ENCODE data around the gene ZDHHC1.

ZDHHC1 gene

GRCh38 chr16:67435758-67436164 is 19.5 kb upstream of the ZDHHC1 start:
- in situ Hi-C loops (cut with HindIII; ENCODE audit: low pct_ligation_motif_present, low pct_unique_long_range_greater_than_20kb, low sequenced_read_pairs): no loop called here
- no peak for DNase-seq

- in situ Hi-C loops (cut with HindIII; ENCODE audit: low pct_ligation_motif_present, low pct_unique_long_range_greater_than_20kb, low sequenced_read_pairs): no loop called here
- no peak for DNase-seq
Observed at GRCh38 chr16:67433131-67433719, 16.9 kb upstream of the ZDHHC1 start.

DNA sequence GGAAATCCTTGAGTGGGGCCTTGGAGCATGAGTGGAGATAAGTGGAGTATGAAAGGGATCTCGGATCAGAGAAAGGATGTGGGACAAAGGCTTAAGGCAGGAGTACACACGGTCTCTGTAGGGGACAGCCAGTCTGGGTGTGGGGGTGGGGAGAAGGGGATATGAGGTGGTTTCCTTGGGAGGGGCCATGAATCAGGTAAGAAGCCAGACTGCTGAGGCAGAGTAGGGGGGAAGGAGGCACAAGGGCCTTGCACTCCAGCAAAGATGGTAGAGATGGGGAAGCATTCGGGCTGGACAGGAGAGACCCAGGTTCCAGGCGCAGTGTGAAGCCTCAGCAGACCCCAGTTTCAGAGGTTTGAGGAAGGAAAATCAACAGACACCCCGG is 16.2 kb upstream of the ZDHHC1 start:
- no peak for DNase-seq
- in situ Hi-C loops (cut with HindIII; ENCODE audit: low pct_ligation_motif_present, low pct_unique_long_range_greater_than_20kb, low sequenced_read_pairs): no loop called here

- DNase-seq: no peak
- in situ Hi-C loops (cut with HindIII; ENCODE audit: low pct_ligation_motif_present, low pct_unique_long_range_greater_than_20kb, low sequenced_read_pairs): no loop called here
Observed at GRCh38 chr16:67431775-67432505, 15.7 kb upstream of the ZDHHC1 start.

DNA sequence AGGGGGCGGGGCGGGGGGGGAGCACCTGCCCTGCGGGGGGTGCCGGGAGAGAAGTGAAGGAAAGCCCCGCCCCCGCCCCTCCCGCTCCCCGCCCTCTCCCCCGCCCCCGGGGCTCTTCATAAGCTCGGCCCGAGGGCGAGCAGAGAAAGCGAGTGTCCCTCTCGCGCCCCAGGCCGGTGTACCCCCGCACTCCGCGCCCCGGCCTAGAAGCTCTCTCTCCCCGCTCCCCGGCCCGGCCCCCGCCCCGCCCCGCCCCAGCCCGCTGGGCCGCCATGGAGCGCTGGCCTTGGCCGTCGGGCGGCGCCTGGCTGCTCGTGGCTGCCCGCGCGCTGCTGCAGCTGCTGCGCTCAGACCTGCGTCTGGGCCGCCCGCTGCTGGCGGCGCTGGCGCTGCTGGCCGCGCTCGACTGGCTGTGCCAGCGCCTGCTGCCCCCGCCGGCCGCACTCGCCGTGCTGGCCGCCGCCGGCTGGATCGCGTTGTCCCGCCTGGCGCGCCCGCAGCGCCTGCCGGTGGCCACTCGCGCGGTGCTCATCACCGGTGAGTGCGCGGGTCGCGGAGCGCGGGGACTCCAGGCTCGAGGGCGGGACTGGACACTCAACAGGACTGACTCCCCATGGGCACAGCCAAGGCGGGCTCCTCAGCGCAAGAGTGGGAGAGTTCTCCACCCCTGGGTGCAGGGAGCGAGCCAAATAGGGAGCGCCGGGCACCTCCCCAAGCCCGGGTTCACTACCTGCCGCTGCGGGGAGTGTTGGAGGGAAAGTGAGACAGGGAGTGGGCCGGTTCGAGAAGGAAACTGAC is 14.9 kb upstream of the ZDHHC1 start, which contains the start of gene HSD11B2:
HSD11B2 (plus strand) TSS at position 145 of the 798 bp plus-strand sequence; CDS start at position 273, 128 bp downstream.
- in situ Hi-C loops (cut with HindIII; ENCODE audit: low pct_ligation_motif_present, low pct_unique_long_range_greater_than_20kb, low sequenced_read_pairs): no loop called here
- DNase-seq: peak; percentile 81

- DNase-seq: peak; percentile 25
- in situ Hi-C loops (cut with HindIII; ENCODE audit: low pct_ligation_motif_present, low pct_unique_long_range_greater_than_20kb, low sequenced_read_pairs): no loop called here
Observed at GRCh38 chr16:67430504-67430976, 14.3 kb upstream of the ZDHHC1 start.

- DNase-seq: no peak
- in situ Hi-C loops (cut with HindIII; ENCODE audit: low pct_ligation_motif_present, low pct_unique_long_range_greater_than_20kb, low sequenced_read_pairs): no loop called here
Observed at GRCh38 chr16:67429799-67430503, 13.7 kb upstream of the ZDHHC1 start.

GRCh38 chr16:67429053-67429798 is 12.9 kb upstream of the ZDHHC1 start:
- in situ Hi-C loops (cut with HindIII; ENCODE audit: low pct_ligation_motif_present, low pct_unique_long_range_greater_than_20kb, low sequenced_read_pairs): no loop called here
- DNase-seq: no peak

GRCh38 chr16:67428146-67428731 is 12.0 kb upstream of the ZDHHC1 start:
- peak; percentile 80 for DNase-seq
- in situ Hi-C loops (cut with HindIII; ENCODE audit: low pct_ligation_motif_present, low pct_unique_long_range_greater_than_20kb, low sequenced_read_pairs): no loop called here

DNA sequence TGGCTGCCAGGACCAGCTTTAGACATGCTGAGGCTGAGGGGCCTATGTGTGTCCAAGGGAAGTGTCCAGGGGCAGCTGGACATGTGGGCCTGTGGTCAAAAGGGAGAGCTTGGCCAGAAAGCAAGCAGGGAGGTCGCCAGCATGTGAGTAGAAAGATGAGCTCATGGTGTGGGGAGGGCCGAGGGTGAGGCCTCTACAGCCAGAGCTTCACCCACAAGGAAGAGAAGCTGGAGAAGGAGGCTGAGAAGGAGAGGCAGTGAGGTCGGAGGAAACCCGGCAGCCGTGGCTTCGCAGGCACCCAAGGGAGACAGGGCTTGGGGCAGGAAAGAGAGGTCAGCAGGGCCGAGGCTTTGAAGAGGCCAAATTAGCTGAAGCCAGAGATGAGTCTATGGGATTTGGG is 10.7 kb upstream of the ZDHHC1 start:
- no peak for DNase-seq
- in situ Hi-C loops (cut with HindIII; ENCODE audit: low pct_ligation_motif_present, low pct_unique_long_range_greater_than_20kb, low sequenced_read_pairs): no loop called here

DNA sequence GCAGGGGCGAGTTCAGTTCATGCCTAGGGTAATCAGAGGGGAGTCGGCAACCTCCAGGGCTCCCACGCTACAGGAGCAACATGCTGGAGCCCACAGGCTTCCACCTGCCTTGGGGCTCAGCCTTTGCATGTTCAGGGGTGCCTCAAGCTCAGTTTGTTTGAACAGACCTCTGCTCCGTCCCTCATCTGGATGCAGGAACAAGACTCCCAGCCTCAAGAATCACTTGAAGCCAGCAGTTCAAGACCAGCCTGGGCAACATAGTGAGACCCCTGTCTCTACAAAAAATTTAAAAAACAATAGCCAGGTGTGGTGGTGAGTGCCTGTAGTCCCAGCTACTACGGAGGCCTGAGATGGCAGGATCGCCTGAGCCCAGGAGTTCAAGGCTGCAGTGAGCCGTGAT is 9.7 kb upstream of the ZDHHC1 start:
- in situ Hi-C loops (cut with HindIII; ENCODE audit: low pct_ligation_motif_present, low pct_unique_long_range_greater_than_20kb, low sequenced_read_pairs): no loop called here
- no peak for DNase-seq

DNA sequence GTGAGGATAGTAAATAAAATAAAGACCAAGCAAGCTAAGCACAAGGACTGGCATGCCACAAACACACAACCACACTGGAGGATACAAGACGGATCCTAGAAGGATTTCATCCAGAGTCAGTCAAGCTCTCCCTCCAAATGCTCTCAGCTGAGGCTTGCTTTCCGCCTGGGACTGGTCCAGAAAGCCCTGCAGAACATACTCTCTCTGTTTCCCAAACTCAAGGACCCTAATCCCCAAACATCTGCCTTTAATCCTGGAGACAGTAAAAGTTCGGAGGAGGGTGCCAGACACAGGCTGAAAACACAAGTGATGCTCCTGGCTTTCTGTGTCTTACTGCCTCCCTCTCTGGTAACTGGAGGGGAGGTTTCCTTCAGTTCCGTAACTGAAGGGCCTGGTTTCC is 9.3 kb upstream of the ZDHHC1 start:
- in situ Hi-C loops (cut with HindIII; ENCODE audit: low pct_ligation_motif_present, low pct_unique_long_range_greater_than_20kb, low sequenced_read_pairs): no loop called here
- DNase-seq: no peak

- in situ Hi-C loops (cut with HindIII; ENCODE audit: low pct_ligation_motif_present, low pct_unique_long_range_greater_than_20kb, low sequenced_read_pairs): no loop called here
Observed at GRCh38 chr16:67425061-67425460, 8.8 kb upstream of the ZDHHC1 start.

DNA sequence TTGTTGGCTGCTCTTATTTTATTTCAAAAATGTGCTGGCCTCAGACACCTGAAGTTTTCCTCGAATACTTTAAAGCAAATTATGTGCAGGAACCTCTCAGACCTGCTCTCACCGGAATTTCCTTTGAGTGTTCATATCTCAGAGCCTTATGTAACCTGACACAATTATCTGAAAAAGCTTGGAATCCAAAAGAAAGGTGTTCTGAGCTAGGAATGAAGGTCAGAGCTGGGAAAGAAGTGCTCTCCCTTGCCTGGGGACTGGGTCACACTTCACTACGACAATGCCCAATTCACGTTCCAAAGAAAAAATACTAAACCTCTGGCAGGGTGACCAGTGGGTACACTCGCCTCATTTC is 8.0 kb upstream of the ZDHHC1 start:
- no peak for DNase-seq
- in situ Hi-C loops (cut with HindIII; ENCODE audit: low pct_ligation_motif_present, low pct_unique_long_range_greater_than_20kb, low sequenced_read_pairs): no loop called here

More at GRCh38 chr16:67425061-67425460, 8.8 kb upstream of the ZDHHC1 start:
- DNase-seq: no peak

- DNase-seq: no peak
- in situ Hi-C loops (cut with HindIII; ENCODE audit: low pct_ligation_motif_present, low pct_unique_long_range_greater_than_20kb, low sequenced_read_pairs): no loop called here
Observed at GRCh38 chr16:67423611-67424260, 7.5 kb upstream of the ZDHHC1 start.

DNA sequence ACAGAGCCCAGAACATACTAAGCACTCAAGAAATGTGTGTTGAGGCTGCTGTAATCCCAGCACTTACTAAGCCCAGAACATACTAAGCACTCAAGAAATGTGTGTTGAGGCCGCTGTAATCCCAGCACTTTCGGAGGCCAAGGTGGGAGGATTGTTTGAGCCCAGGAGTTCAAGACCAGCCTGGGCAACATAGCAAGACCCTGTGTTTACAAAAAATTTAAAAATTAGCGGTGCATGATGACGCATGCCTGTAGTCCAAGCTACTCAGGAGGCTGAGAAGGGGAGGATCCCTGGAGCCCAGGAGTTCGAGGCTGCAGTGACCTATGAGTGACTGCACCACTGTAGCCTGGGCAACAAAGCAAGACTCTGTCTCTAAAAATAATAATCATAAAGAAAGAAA is 6.7 kb upstream of the ZDHHC1 start:
- no peak for DNase-seq
- in situ Hi-C loops (cut with HindIII; ENCODE audit: low pct_ligation_motif_present, low pct_unique_long_range_greater_than_20kb, low sequenced_read_pairs): no loop called here

DNA sequence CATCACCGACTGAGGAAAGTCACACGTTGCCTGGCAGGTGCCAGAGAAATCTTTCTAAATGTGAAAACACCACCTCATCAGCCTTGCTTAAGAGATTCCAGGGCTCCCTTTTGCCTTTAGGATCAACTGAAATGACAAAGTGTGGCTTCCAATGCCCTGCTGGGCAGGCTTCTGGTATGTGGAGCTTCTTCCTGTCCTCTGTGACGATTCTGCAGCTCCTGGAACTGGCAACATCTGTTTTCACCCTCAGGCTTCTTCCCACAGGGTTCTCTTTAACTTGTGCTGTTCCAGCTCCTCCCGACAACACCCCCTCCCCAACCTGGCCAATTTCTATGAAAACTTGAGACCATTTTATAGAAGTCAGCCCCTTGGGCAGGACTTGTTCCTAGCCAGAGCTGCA is 4.8 kb upstream of the ZDHHC1 start:
- in situ Hi-C loops (cut with HindIII; ENCODE audit: low pct_ligation_motif_present, low pct_unique_long_range_greater_than_20kb, low sequenced_read_pairs): no loop called here
- DNase-seq: no peak
